ENCODE data around the gene RAPGEF2. TPM values are rescaled to one million over a fixed set of nuclear protein-coding genes. Genes with fewer than 3 reads are reported as not detected.
A peak's percentile ranks its signal among the peaks of the same experiment; 100 is the strongest.
"Not testable (repeated sequence)": the region's sequence is repeated elsewhere in the genome, so short reads cannot be mapped to it uniquely, and the experiment has no call there.

RAPGEF2 gene
- total and polyA plus RNA-seq, 8 donors: 4.3 to 27.5 (median 13.9) TPM

DNA sequence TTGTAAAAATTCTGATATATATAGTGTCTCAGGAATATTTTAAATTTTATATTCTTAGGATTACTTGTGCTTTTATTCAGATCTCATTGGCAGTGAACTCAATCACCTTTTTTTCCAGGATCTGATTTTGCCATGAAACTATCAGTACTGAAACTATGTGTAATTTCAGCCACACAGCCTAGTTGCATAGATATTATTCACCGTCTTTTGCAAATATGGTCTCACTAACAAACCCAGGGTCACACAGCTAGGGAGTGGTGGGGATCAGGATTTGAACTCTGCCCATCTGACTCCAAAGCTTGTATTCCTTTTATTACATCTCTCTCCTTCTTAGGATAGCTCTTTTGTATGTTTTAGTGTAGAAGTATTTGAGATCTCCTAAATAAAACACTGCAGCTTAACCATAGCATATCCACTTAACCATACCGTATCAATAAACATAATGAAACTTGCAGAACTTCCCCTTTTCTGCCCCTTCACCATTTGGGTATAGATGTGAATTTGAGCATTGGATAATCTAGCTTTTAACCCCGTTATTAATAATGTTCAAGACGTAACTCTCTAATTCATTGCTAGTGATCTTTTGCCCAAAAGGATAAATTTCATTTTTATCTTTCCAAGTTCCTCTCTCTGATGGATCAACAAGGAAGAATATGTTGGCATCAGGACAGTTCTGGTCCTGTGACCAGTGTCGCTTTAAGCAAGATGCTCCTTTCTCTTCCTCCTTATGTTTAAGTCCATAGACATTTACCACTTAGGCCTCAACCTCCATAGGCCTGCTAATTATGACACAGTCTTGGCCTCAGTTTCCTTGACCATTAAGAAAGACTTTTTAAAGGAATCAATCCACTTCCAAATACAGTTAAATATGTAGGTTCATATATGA is 74.6 kb downstream of the RAPGEF2 start:
- H3K9me3 ChIP-seq: no peaks in the 10 kb centered on the region
- no peak overlapping the region for H3K4me3 ChIP-seq
- ATAC-seq (no peak), DNase-seq (no peak), FAIRE-seq (no peak)
- H3K4me1 ChIP-seq: peaks cover 15 to 26% (median 17%) of the 10 kb centered on the region in 3 donors
- H3K27me3 ChIP-seq: no peaks in the 10 kb centered on the region
- H3K36me3 ChIP-seq: no peaks in the 10 kb centered on the region
- no peak overlapping the region for H3K27ac ChIP-seq
- TF ChIP-seq, protein P1, sequence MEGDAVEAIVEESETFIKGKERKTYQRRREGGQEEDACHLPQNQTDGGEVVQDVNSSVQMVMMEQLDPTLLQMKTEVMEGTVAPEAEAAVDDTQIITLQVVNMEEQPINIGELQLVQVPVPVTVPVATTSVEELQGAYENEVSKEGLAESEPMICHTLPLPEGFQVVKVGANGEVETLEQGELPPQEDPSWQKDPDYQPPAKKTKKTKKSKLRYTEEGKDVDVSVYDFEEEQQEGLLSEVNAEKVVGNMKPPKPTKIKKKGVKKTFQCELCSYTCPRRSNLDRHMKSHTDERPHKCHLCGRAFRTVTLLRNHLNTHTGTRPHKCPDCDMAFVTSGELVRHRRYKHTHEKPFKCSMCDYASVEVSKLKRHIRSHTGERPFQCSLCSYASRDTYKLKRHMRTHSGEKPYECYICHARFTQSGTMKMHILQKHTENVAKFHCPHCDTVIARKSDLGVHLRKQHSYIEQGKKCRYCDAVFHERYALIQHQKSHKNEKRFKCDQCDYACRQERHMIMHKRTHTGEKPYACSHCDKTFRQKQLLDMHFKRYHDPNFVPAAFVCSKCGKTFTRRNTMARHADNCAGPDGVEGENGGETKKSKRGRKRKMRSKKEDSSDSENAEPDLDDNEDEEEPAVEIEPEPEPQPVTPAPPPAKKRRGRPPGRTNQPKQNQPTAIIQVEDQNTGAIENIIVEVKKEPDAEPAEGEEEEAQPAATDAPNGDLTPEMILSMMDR (IDR thresholded peaks at IDR 0.05): no peak
- intact Hi-C loops (cut with DNase I): loop anchor here in 1 of 3 donors (10.0 kb wide), 1 partner anchor 323 kb away; no protein-coding TSS in a partner anchor
- 73 to 75% methylated on average over 5 of the region's 5 CpGs for WGBS, 2 donors

DNA sequence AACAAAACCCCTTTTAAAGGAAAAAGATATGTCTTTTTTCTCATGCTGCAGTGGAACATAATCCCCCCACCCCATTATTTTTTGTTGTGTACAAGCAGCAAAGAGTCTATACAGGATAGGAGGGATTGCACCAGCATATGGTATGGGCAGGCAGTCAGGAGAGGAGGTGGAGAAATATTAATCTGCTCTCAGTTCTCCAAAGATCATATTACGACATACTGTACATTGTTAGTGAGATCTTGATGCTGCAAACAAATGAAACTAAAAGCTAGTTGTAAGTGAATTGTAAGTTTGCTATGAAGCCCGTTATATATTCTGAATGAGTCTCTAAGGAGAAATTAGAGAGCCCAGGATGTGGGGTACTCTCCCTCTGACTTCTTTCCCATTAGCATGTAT is 75.3 kb downstream of the RAPGEF2 start:
- no peak overlapping the region for H3K27ac ChIP-seq
- no peak for FAIRE-seq
- TF ChIP-seq, protein P1 (IDR thresholded peaks at IDR 0.05): no peak
- ATAC-seq: no peak
- no peak for DNase-seq
- H3K4me3 ChIP-seq: no peak overlapping the region
- 74 to 77% methylated on average over 2 of the region's 2 CpGs for WGBS, 2 donors
- no peaks in the 10 kb centered on the region for H3K9me3 ChIP-seq
- intact Hi-C loops (cut with DNase I): loop anchor here in 1 of 3 donors (10.0 kb wide), 1 partner anchor 323 kb away; no protein-coding TSS in a partner anchor
- peaks cover 15 to 23% (median 17%) of the 10 kb centered on the region in 3 donors for H3K4me1 ChIP-seq
- H3K27me3 ChIP-seq: no peaks in the 10 kb centered on the region
- no peaks in the 10 kb centered on the region for H3K36me3 ChIP-seq

DNA sequence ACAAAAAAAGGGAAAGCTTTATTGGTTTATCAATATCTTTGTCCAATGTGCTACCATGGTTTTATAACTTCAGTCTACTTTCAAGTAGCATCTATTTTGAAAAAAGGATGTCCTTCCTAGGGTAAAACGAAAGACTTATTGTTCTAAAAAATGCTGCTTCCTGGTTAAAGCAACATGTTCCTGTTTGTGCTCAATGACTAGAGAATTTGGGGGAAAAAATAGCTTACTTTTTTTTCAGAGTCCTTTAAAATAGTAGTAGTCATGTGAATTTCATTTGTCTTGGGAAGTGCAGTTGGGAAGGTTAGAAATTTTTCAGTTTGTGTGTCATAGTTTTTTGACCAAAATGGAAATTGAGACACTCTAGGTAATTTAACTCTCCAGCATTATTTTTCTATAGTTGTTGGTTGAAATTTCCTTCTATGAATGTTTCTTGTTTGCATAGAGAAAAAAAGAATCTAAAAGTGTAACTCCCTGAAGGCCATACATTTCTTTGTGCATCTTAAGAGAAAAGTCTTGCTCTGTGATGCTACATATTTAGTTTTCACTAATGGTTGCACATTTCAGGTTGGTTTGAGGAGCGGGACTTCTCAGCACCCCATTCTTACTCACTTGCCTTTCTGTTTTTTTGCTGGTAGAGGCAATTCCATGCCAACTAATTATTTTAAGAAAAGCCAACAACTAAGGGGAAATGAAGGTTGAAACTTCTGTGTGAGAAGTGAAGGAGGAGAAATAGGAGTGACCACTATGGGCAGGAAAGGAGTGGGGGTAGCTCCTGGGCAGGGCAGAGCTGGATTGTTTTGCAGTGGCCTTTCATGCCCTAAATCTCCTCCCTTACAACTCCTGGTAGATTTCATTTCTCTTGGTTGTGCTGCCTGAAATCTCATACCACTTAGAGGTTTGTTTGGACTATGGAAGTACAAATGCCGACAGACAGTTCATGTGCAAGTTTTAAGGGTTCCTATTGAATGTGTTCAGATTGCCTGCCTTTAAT is 76.4 kb downstream of the RAPGEF2 start:
- Histone ChIP-seq H3K27ac (peak overlapping the region in 1 of 4 donors; percentile 19), H3K36me3 (no peaks in the 10 kb centered on the region), H3K4me1 (peaks cover 15 to 23% (median 17%) of the 10 kb centered on the region in 3 donors), H3K27me3 (no peaks in the 10 kb centered on the region), H3K9me3 (no peaks in the 10 kb centered on the region), H3K4me3 (no peak overlapping the region)
- DNase-seq (no peak), ATAC-seq (peak in 2 of 4 donors; percentile 13 to 19), FAIRE-seq (no peak)
- WGBS, 2 donors: 62 to 71% methylated on average over 3 of the region's 3 CpGs
- intact Hi-C loops (cut with DNase I): loop anchor here in 1 of 3 donors (10.0 kb wide), 1 partner anchor 324 kb away; no protein-coding TSS in a partner anchor
- TF ChIP-seq, protein P1 (IDR thresholded peaks at IDR 0.05): no peak

DNA sequence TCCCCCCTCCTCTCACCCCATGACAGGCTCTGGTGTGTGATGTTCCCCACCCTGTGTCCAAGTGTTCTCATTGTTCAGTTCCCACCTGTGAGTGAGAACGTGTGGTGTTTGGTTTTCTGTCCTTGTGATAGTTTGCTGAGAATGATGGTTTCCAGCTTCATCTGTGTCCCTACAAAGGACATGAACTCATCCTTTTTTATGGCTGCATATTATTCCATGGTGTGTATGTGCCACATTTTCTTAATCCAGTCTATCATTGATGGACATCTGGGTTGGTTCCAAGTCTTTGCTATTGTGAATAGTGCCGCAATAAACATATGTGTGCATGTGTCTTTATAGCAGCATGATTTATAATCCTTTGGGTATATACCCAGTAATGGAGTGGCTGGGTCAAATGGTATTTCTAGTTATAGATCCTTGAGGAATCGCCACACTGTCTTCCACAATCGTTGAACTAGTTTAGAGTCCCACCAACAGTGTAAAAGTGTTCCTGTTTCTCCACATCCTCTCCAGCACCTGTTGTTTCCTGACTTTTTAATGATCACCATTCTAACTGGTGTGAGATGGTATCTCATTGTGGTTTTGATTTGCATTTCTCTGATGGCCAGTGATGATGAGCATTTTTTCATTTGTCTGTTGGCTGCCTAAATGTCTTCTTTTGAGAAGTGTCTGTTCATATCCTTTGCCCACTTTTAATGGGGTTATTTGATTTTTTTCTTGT is 81.2 kb downstream of the RAPGEF2 start:
- H3K9me3 ChIP-seq; H3K27ac ChIP-seq; H3K36me3 ChIP-seq; FAIRE-seq; ATAC-seq; intact Hi-C loops (cut with DNase I); H3K27me3 ChIP-seq; H3K4me3 ChIP-seq; DNase-seq: not testable (repeated sequence)
- 92 to 93% methylated on average over 3 of the region's 4 CpGs for WGBS, 2 donors
- H3K4me1 ChIP-seq: peaks cover 8 to 24% (median 20%) of the 10 kb centered on the region in 3 donors
